DMS53 treated with DMSO at 0.1 percent for 48 hours (cell line): Measurements from ENCODE around the gene NLGN1.

Source experiments
- DNase-seq: peaks from one replicate; lab custom pipeline; 2025; ENCODE audit not compliant: unreplicated experiment; lab: John Stamatoyannopoulos, UW

NLGN1 gene

GRCh38 chr3:174315225-174315624 is 917.7 kb downstream of the NLGN1 start:
- DNase-seq: no peak

DNA sequence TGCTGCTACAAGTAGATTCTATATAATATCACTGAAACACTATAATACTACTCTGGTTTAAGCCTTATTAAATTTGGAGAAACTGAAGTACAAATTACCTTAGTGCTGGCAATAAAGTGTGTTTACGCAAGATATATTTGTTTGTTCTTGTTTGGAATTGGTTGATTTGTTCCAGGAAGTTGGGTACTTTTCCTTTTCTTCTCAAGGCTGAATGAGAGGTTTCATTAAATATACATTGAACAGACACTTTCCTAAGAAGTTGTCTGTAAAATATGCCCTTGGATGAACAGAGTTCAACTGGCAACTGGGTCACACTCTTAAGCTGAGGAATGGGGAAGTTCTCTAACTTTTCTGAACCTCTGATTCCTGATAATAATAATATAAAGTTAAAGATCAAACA is 919.5 kb downstream of the NLGN1 start:
- DNase-seq: no peak

DNA sequence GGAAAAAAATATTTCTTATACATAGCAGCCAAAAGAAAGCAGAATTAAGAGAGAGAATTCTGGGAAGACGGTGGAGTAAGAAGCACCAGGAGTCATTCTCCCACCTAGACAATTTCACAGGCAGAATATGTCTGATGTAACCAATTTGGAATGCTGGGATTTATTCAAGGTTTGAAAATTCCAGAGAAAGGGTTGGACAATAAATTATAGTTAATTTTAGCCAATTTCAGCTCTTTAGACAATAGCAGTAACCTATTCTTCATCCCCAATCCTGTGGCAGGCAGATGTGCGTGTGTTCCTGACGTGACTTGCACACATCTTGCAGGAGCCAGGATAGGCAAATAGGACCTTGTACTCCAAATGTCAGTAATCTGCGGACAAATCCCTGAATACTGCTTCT is 920.6 kb downstream of the NLGN1 start:
- no peak for DNase-seq

GRCh38 chr3:174321548-174321947 is 924.0 kb downstream of the NLGN1 start:
- DNase-seq: no peak

DNA sequence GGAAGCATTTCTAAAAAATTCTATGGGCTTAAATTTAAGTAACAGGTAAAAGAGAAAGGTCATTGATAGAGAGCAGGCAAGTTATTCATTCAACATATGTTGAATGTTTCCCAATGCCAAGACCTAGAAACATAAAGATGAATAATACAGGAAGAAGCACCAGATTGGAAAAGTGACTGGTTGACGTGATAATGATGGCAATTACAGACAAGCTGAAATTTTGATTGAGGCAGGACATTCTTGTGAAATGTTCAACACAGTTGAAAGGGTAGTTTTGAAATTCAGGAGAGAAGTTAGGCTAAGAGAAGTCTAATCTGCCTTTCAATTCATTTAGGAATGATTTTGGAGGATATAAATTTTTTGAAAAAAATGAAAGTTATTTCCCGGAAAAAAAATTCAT is 925.2 kb downstream of the NLGN1 start:
- no peak for DNase-seq

- no peak for DNase-seq
Measured at GRCh38 chr3:174325171-174325570, 927.6 kb downstream of the NLGN1 start.

DNA sequence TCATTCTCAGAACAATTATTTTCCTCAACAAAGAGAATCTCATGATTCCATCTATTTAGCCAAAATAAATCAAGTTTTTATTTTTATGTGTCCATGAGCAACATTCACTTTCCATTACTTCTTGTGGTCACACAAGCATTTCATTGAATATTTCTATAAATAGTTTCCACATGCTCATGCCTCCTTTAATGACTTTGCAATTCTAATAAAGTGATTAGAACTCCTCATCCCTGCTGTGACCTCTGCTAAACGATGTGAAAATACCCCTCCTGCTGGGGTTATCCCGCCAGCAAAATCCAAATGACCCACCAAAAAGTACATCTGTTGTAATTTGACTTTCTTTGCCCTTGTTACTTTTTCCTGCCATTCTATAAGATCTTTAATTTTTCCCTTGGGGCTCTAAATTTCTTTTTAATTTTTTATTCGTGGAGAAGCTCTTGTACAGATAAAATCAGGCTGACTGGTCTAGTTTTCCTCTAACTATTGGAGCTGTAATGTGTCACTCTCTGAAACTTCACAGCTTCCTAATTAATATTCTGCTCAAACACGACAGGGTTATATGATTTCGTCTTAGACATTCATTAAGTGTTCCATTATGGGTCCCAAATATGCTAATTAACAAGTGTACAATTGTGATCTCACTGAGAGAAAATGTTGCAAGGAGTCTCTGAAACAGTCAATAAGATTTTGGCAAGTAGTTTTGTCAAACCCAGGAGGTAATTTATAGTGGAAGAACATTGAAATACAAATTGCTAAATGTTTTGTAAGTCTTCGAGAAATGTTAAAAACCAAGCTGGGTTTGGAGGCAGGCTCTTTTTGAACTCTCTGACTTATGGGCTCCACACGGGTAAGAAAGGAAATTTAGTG is 928.5 kb downstream of the NLGN1 start:
- DNase-seq: no peak

GRCh38 chr3:174329321-174329720 is 931.8 kb downstream of the NLGN1 start:
- no peak for DNase-seq

GRCh38 chr3:174330303-174330702 is 932.8 kb downstream of the NLGN1 start:
- no peak for DNase-seq

GRCh38 chr3:174331095-174331800 is 933.7 kb downstream of the NLGN1 start:
- no peak for DNase-seq

DNA sequence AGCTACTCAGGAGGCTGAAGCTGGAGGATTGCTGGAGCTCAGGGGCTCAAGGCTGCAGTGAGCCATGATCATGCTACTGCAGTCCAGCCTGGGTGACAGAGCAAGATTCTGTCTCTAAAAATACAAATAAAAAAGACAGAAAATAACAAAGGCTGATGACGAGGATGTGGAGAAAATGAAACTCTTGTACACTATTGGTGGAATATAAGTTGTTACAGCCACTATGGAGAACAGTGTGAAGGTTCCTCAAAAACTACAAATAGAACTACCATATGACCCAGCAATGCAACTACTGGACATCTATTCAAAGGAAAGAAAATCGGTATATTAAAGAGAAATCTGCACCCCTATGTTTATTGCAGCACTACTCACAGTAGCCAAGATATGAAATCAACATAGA is 934.8 kb downstream of the NLGN1 start:
- no peak for DNase-seq

- peak; percentile 64 for DNase-seq
Measured at GRCh38 chr3:174333640-174334039, 936.1 kb downstream of the NLGN1 start.

DNA sequence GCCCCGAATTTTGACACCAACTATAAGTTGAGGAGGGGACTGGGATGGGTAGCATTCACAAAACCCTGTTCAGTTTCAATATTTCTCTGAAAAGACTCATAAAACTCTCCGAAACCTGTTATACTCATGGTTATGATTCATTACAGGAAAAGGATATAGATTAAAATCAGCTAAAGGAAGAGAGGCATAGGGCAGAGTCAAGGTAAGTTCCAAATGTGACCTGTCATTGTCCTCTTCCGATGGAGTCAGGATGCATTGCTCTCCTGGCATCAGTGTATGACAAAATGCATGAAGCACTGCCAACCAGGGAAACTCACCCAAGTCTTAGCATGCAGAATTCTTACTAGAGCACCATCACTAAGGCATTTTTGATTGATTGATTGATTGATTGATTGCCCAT is 936.6 kb downstream of the NLGN1 start:
- DNase-seq: no peak

- no peak for DNase-seq
Measured at GRCh38 chr3:174335324-174335723, 937.8 kb downstream of the NLGN1 start.

GRCh38 chr3:174335910-174336309 is 938.4 kb downstream of the NLGN1 start:
- no peak for DNase-seq
